ENCODE data around the gene RABGAP1L. TPM values are rescaled to one million over a fixed set of nuclear protein-coding genes. Genes with fewer than 3 reads are reported as not detected.

Gene RABGAP1L
- total and polyA plus RNA-seq, 4 donors, result 4.8 to 53.5 (median 18.8) TPM

- TF ChIP-seq RXRA (IDR thresholded peaks at IDR 0.05), result no peak
- TF ChIP-seq MAX (IDR thresholded peaks at IDR 0.05), result no peak
- no peak for TF ChIP-seq NR2F2 (IDR thresholded peaks at IDR 0.05)
- TF ChIP-seq FOXA1 (IDR thresholded peaks at IDR 0.05), result no peak
- TF ChIP-seq FOXA2 (IDR thresholded peaks at IDR 0.05), result no peak
- no peak for TF ChIP-seq YY1 (IDR thresholded peaks at IDR 0.05)
- TF ChIP-seq EGR1 (IDR thresholded peaks at IDR 0.05; ENCODE audit: low read depth in 2 of 2), result no peak
- no peak for TF ChIP-seq ATF3 (IDR thresholded peaks at IDR 0.05)
- no peak for TF ChIP-seq CTCF (IDR thresholded peaks at IDR 0.05; ENCODE audit: low read depth, low read length, missing input control)
- TF ChIP-seq GABPA (IDR thresholded peaks at IDR 0.05 in 1 of 2, conservative IDR thresholded peaks at IDR 0.05 in 1 of 2), result no peak
Observed at GRCh38 chr1:174991473-174991872, 832.2 kb downstream of the RABGAP1L start (continued).

GRCh38 chr1:174995121-174995520 lies 835.8 kb downstream of the RABGAP1L start:
- no peak overlapping the region for H3K4me3 ChIP-seq (ENCODE audit: low read depth in 1 of 3, low read length in 3 of 3)
- TF ChIP-seq SP1 (IDR thresholded peaks at IDR 0.05) (no peak), ATF3 (IDR thresholded peaks at IDR 0.05) (no peak), CTCF (IDR thresholded peaks at IDR 0.05; ENCODE audit: low read depth, low read length, missing input control) (no peak), FOXA1 (IDR thresholded peaks at IDR 0.05) (no peak), HNF4G (IDR thresholded peaks at IDR 0.05) (no peak), GABPA (IDR thresholded peaks at IDR 0.05 in 1 of 2, conservative IDR thresholded peaks at IDR 0.05 in 1 of 2) (no peak), YY1 (IDR thresholded peaks at IDR 0.05) (no peak), REST (IDR thresholded peaks at IDR 0.05) (no peak)
- H3K27me3 ChIP-seq (ENCODE audit: control insufficient read depth in 4 of 4, insufficient read depth in 4 of 4, low read length in 3 of 4), result no peaks in the 10 kb centered on the region
- no peaks in the 10 kb centered on the region for H3K36me3 ChIP-seq (ENCODE audit: control insufficient read depth in 4 of 4, insufficient read depth in 3 of 4, low read depth in 1 of 4, low read length in 3 of 4)
- H3K27ac ChIP-seq (ENCODE audit: low read depth in 1 of 2, low read length in 2 of 2), result no peak overlapping the region
- 70% methylated on average over 3 of the region's 3 CpGs for WGBS
- no peak overlapping the region for H3K9ac ChIP-seq (ENCODE audit: low read depth in 1 of 2, low read length in 2 of 2)
- no peak for DNase-seq (ENCODE audit: low spot score)
- peaks cover 0 to 8% (median 4%) of the 10 kb centered on the region in 4 donors for H3K4me1 ChIP-seq (ENCODE audit: control insufficient read depth in 4 of 4, insufficient read depth in 4 of 4, low read length in 3 of 4)
- no peaks in the 10 kb centered on the region for H3K9me3 ChIP-seq (ENCODE audit: control insufficient read depth in 4 of 4, low read length in 3 of 4)

Data from liver (tissue), 9 donors.